Renal pelvis (tissue), 12 donors: Measurements from ENCODE around the gene APCS. TPM values are rescaled to one million over a fixed set of nuclear protein-coding genes. Genes with fewer than 3 reads are reported as not detected.

ENCODE experiments used
- DNase-seq: peaks from one replicate; pipeline ENCODE4 v3.0.0-alpha.2; 2013
- long read RNA-seq, 16 experiments: transcript quantifications; one replicate each; lab custom pipeline, GENCODE V29; 2026
- polyA plus RNA-seq, 3 donors: library from polyadenylated mRNA; unstranded; fragments of 120-200 nt; gene quantifications; one replicate each; pipeline ENCODE4 v1.2.1, GENCODE V29; 2013; ENCODE audit not compliant: insufficient read length in 3 of 3

APCS gene, protein sequence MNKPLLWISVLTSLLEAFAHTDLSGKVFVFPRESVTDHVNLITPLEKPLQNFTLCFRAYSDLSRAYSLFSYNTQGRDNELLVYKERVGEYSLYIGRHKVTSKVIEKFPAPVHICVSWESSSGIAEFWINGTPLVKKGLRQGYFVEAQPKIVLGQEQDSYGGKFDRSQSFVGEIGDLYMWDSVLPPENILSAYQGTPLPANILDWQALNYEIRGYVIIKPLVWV
- not detected for polyA plus RNA-seq
- long read RNA-seq, donor 1, result 0 reads
- long read RNA-seq, donor 2, result 0 reads
- long read RNA-seq, donor 3, result 0 reads
- long read RNA-seq, donor 4, result 0 reads
- long read RNA-seq, donor 5, result 0 reads
- long read RNA-seq, donor 6, result 0 reads
- long read RNA-seq, donor 7, result 0 reads
- long read RNA-seq, donor 8, result 0 reads
- long read RNA-seq, donor 9, result 0 reads
- long read RNA-seq, donor 10, result 0 reads
- long read RNA-seq, donor 11, result 0 reads
- long read RNA-seq, donor 12, result 0 reads
- long read RNA-seq, donor 13, result 0 reads
- long read RNA-seq, donor 14, result 0 reads
- long read RNA-seq, donor 15, result 0 reads
- long read RNA-seq, donor 16, result 0 reads

- DNase-seq, result no peak
These were observed at the start of gene APCS for GRCh38 chr1:159587461-159587951. APCS (plus strand) TSS chr1:159587826; CDS start chr1:159587922, 96 bp downstream.

DNA sequence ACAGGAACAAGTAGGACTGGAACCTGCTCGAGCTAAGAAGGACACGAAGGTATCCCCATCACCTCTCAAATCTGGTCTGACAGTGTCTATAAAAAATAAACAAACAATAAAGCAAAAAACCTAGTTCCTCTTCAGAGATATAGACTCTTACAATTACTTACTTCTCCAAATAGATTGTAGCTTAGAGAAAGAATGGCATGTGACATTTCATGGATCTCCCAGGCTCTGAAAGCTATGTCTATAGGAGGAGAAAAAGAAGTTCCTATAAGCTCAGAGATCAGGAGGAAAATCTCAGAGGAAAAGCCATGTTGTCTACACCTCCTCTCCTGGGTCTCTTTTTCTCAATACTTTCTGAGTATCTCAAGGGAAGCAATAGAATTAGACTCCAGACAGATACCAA, 39.5 kb upstream of the APCS start:
- DNase-seq, result no peak

DNA sequence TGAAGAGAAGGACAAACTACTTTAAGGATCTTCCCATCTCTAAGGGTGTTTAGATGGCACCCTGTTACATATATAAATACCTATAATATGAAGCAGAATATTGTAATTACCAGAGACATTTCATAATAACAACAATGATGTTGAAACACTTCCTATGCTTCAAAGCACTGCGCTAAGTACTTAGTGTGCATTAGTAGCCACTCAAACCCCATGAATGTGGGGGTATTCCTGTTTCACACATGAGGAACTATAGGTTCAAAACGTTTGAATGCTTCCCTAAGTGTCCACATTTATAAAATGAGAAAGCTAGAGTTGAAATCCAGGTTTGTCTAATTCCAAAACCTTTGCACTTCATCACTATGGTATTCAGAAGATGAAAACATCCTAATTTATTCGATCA, 33.4 kb upstream of the APCS start:
- no peak for DNase-seq

DNA sequence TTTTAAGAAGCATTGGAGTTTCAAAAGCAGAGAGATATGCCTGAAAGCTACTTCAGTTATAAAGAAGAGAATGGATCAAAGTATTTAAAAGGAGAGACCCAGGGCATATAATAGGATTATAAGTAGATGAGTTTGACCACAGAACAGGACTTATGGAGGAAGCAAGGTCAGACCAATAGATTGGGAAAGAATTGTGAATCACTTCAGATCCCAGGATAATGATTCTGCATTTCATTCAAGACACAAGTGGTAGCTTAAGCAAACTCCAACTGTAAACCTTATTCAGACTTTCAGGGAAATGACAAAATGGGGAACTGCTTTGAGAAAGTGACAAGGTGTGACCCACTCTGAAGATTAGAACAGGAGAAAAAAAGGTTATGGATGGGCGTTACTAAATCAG, 32.9 kb upstream of the APCS start:
- no peak for DNase-seq

DNA sequence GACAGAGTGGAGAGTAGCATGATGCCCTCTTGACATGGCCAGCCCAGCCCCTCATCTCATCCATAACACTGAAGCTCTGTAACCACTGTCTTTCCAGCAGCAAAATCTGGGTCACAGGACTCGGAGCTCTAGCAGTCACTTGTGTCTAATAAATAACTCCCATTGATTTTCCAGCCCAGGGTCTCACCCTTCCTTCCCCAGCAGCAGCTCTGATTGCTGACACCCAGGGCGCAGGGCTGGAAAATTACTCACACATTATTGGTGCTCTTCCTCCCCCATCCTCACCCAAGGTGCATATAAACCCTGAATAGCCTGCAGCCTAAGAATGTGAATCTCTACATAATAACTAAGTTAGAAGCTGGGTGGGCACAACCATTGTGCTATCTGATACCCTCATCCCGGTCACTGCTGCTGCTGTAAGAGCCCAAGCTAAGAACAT, 30.7 kb upstream of the APCS start:
- DNase-seq, result no peak

GRCh38 chr1:159560599-159560998, 27.0 kb upstream of the APCS start:
- DNase-seq, result no peak

GRCh38 chr1:159561497-159561896, 26.1 kb upstream of the APCS start:
- no peak for DNase-seq

- no peak for DNase-seq
These were observed 24.9 kb upstream of the APCS start for GRCh38 chr1:159562680-159563079.

GRCh38 chr1:159577446-159577845, 10.2 kb upstream of the APCS start:
- no peak for DNase-seq

GRCh38 chr1:159580340-159580739, 7.3 kb upstream of the APCS start:
- no peak for DNase-seq

DNA sequence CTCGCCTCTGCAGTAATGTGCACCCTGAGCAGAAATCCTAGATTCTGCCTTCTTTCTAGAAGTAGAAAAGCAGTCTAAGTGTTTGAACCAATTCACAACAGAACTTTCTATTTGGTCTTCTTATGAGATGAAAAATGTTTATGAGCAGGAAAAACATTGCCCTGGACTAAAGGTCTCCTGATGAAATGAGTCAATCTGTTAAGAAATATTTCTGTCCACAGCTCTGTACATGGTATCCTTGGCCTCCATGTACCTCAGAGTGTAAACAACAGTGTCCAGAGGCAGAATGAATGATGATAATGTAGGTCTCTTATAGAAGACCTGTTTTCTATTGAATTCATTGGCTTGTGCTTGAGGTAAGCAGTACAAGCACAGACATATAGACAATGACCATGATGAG, 6.2 kb upstream of the APCS start:
- DNase-seq, result no peak

DNA sequence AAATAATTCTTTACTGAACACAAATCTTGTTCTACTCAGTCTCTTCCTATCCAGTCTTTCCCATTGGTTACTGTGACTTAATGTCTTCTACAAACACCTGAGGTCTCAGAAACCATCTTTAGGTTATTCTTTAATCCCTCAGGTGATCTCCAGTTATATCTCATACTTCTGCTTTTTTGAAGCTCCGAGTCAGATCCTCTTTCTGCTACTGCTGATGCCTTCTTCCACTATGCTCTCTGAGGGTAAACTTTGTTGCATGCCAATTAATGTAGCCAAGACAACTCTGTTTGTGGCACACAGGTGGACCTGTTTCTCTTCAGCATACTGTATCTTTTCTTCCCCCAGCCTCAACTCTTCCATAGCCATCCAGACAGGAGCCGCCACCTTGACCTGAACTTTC, 3.1 kb upstream of the APCS start:
- DNase-seq, result no peak

DNA sequence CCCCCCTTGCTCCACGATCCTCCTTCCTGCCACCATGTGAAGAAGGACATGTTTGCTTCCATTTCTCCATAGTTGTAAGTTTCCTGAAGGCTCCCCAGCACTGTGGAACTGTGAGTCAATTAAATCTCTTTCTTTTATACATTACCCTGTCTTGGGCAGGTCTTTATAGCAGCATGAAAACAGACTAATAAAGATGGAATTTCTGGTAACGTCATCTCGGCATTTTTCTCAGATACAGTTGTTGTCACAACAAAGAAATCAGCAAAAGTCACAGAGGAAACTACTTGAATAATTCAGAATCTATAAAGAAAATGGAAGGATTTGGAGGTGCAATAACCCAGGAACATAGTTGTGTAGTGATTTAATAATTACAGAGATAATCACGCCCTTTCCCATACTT, 4.4 kb downstream of the APCS start:
- DNase-seq, result no peak

- no peak for DNase-seq
These were observed 7.2 kb downstream of the APCS start for GRCh38 chr1:159594625-159595405.

- no peak for DNase-seq
These were observed 10.6 kb downstream of the APCS start for GRCh38 chr1:159598196-159598595.

DNA sequence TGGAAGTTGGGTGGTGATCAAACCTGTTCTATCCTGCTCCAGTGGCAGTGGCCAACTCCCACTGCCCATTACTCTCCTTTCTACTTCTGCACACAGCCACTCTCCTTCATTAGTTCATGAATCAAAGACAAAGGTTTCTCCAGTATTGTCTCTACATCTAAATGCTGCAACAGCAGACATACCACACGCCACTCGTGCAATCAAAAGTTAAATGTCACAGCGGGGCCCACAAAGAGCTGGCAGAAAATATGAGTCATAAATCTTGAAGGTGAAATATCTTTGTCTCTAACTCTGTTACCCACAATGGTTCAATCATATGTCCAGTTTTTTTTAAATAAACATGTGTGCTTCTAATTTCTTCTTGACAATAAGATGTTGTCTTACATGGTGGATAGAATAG, 13.3 kb downstream of the APCS start:
- DNase-seq, result no peak

- DNase-seq, result no peak
These were observed 14.9 kb downstream of the APCS start for GRCh38 chr1:159602501-159602999.

- DNase-seq, result no peak
These were observed 24.7 kb downstream of the APCS start for GRCh38 chr1:159612211-159612885.

GRCh38 chr1:159632922-159633321, 45.3 kb downstream of the APCS start:
- no peak for DNase-seq
